Adrenal gland (tissue), 12 donors: ENCODE measurements around the gene ST8SIA5. TPM values are rescaled to one million over a fixed set of nuclear protein-coding genes. Genes with fewer than 3 reads are reported as not detected.

Experiments
- DNase-seq, 7 donors: peaks; one replicate each; pipeline ENCODE4 v3.0.0-alpha.2; 2019 to 2020
- H3K27ac ChIP-seq, 5 donors: fragments of 200-600 bp; sonication (generic) in 4 of 5; 1 replicate in 3 of 5; 2 replicates in 2 of 5; pipeline versions ENCODE4 v1.5.1 to v1.8.0; 2016 to 2020; ENCODE audit warnings: mild to moderate bottlenecking in 1 of 5
- H3K27me3 ChIP-seq: fragments of 200-600 bp; 2 replicates; pipeline ENCODE4 v1.8.0; 2021
- H3K36me3 ChIP-seq, 2 donors: fragments of 200-600 bp; replicated peaks in 1 of 2; 1 replicate in 1 of 2; 2 replicates in 1 of 2; pipeline versions ENCODE4 v1.5.1 to v1.8.0; 2018 to 2022
- H3K4me1 ChIP-seq, 2 donors: fragments of 200-600 bp; replicated peaks in 1 of 2; 1 replicate in 1 of 2; 2 replicates in 1 of 2; pipeline versions ENCODE4 v1.5.1 to v1.8.0; 2018 to 2021
- H3K4me3 ChIP-seq, 4 donors: fragments of 200-600 bp; sonication (generic) in 3 of 4; one replicate each; pipeline ENCODE4 v1.5.1; 2016 to 2018
- H3K9me3 ChIP-seq, 3 donors: fragments of 200-600 bp; sonication (generic) in 1 of 3; replicated peaks in 1 of 3; 1 replicate in 2 of 3; 2 replicates in 1 of 3; pipeline versions ENCODE4 v1.5.1 to v1.8.0; 2016 to 2021
- CTCF ChIP-seq, 6 experiments: fragments of 450-650 bp in 4 of 6; fragments of 200-600 bp in 2 of 6; sonication (generic) in 1 of 6; IDR thresholded peaks; 1 replicate in 5 of 6; 2 replicates in 1 of 6; pipeline versions ENCODE4 v1.5.1 to v1.8.0; 2016 to 2021; ENCODE audit warnings: antibody characterized with exemption in 6 of 6, mild to moderate bottlenecking in 2 of 6, moderate library complexity in 1 of 6
- POLR2A ChIP-seq, 2 donors: fragments of 450-650 bp; IDR thresholded peaks; one replicate each; pipeline ENCODE4 v1.6.1; 2017; ENCODE audit warnings: antibody characterized with exemption in 2 of 2, mild to moderate bottlenecking in 2 of 2, moderate library complexity in 1 of 2
- WGBS, 4 donors: extraction: QIAGEN DNeasy Blood & Tissue Kit in 2 of 4; methylation state at CpG; one replicate each; pipeline versions ENCODE4 v1.1.5 to v1.1.7; 2013 to 2017; 5-methylcytosine and 5-hydroxymethylcytosine counted together
- intact Hi-C, 2 donors: fragments of 100-400 bp; cut with DNase I; formaldehyde crosslinking; loops; one replicate each; pipeline versions ENCODE4 v1.14.1 to v1.15.0; 2022 to 2023
- polyA plus RNA-seq, 3 donors: library from polyadenylated mRNA; stranded (reverse); fragments of 200-250 nt in 2 of 3; fragments of 350-450 nt in 1 of 3; fragmentation: Illumina TruSeq in 1 of 3; extraction: RNeasy Lipid Tissue Mini Kit (QIAGEN cat#74804) in 1 of 3; gene quantifications; one replicate each; pipeline ENCODE4 v1.2.3, GENCODE V29; 2013 to 2014
- total RNA-seq, 9 donors: library from RNA; depleted of rRNA in 4 of 9; stranded (reverse); fragments of >200 nt in 4 of 9; fragments of 120-200 nt in 1 of 9; fragmentation: NEBNext Ultra II Directional in 1 of 9; extraction: Animal tissue kit (Norgen Biotek cat#: 25700) in 1 of 9; gene quantifications; one replicate each; pipeline versions ENCODE4 v1.1.0 to v1.2.4, GENCODE V29; 2013 to 2023
- donor health status: healthy with polysubstance abuse.
- donor health status: Bipolar disorder and iron deficiency.
- donor health status: DM: yes; HTN: yes; CAD: no.
- donor health status: DM: no; HTN: no; CAD: no.
- donor health status: DM: no; HTN: no; CAD: no.
- donor health status: DM: yes; HTN: yes; CAD: no.

Gene ST8SIA5
- total and polyA plus RNA-seq, 12 donors: 8.9 to 77.5 (median 23.9) TPM

GRCh38 chr18:46736736-46737135 lies 20.1 kb downstream of the ST8SIA5 start:
- H3K4me3 ChIP-seq: no peak overlapping the region
- no peak for TF ChIP-seq POLR2A (IDR thresholded peaks at IDR 0.05)
- TF ChIP-seq CTCF (IDR thresholded peaks at IDR 0.05): no peak
- H3K27ac ChIP-seq: no peak overlapping the region
- intact Hi-C loops: no loop called here
- no peaks in the 10 kb centered on the region for H3K36me3 ChIP-seq
- WGBS, 4 donors: 65 to 76% (median 73%) methylated on average over 3 to 4 of the region's 4 CpGs
- no peaks in the 10 kb centered on the region for H3K27me3 ChIP-seq
- peaks cover 0 to 12% of the 10 kb centered on the region in 2 donors for H3K4me1 ChIP-seq
- DNase-seq: no peak
- no peaks in the 10 kb centered on the region for H3K9me3 ChIP-seq

GRCh38 chr18:46736135-46736534 lies 20.7 kb downstream of the ST8SIA5 start:
- 65 to 84% (median 72%) methylated on average over 5 of the region's 5 CpGs for WGBS, 4 donors
- no peaks in the 10 kb centered on the region for H3K36me3 ChIP-seq
- peaks cover 0 to 12% of the 10 kb centered on the region in 2 donors for H3K4me1 ChIP-seq
- no peak overlapping the region for H3K4me3 ChIP-seq
- no peak overlapping the region for H3K27ac ChIP-seq
- no peak for DNase-seq
- no peaks in the 10 kb centered on the region for H3K27me3 ChIP-seq
- TF ChIP-seq CTCF (IDR thresholded peaks at IDR 0.05) (no peak), POLR2A (IDR thresholded peaks at IDR 0.05) (no peak)
- intact Hi-C loops: no loop called here
- H3K9me3 ChIP-seq: no peaks in the 10 kb centered on the region

- H3K27me3 ChIP-seq: no peaks in the 10 kb centered on the region
- TF ChIP-seq CTCF (IDR thresholded peaks at IDR 0.05) (no peak), POLR2A (IDR thresholded peaks at IDR 0.05) (no peak)
- intact Hi-C loops: no loop called here
- H3K9me3 ChIP-seq: peaks cover 0 to 6% (median 0%) of the 10 kb centered on the region in 3 donors
- H3K36me3 ChIP-seq: no peaks in the 10 kb centered on the region
- 85 to 96% (median 93%) methylated on average over 4 of the region's 4 CpGs for WGBS, 4 donors
- no peak overlapping the region for H3K4me3 ChIP-seq
- peaks cover 0 to 12% of the 10 kb centered on the region in 2 donors for H3K4me1 ChIP-seq
- H3K27ac ChIP-seq: no peak overlapping the region
- no peak for DNase-seq
Measured at GRCh38 chr18:46734981-46735380, 21.9 kb downstream of the ST8SIA5 start.

GRCh38 chr18:46733872-46734271 lies 23.0 kb downstream of the ST8SIA5 start:
- WGBS, 4 donors: 90 to 94% (median 92%) methylated on average over 8 to 11 of the region's 11 CpGs
- peak in 1 of 7 donors; percentile 24 for DNase-seq
- H3K36me3 ChIP-seq: no peaks in the 10 kb centered on the region
- H3K27ac ChIP-seq: no peak overlapping the region
- peaks cover 0 to 6% (median 0%) of the 10 kb centered on the region in 3 donors for H3K9me3 ChIP-seq
- H3K27me3 ChIP-seq: no peaks in the 10 kb centered on the region
- H3K4me3 ChIP-seq: no peak overlapping the region
- H3K4me1 ChIP-seq: peaks cover 0 to 11% of the 10 kb centered on the region in 2 donors
- TF ChIP-seq CTCF (IDR thresholded peaks at IDR 0.05) (no peak), POLR2A (IDR thresholded peaks at IDR 0.05) (no peak)
- intact Hi-C loops: no loop called here
